ENCODE results near the gene PCDH17. TPM values are rescaled to one million over a fixed set of nuclear protein-coding genes. Genes with fewer than 3 reads are reported as not detected.

PCDH17 gene
- total and polyA plus RNA-seq, 4 experiments from 2014 or later = not detected

DNA sequence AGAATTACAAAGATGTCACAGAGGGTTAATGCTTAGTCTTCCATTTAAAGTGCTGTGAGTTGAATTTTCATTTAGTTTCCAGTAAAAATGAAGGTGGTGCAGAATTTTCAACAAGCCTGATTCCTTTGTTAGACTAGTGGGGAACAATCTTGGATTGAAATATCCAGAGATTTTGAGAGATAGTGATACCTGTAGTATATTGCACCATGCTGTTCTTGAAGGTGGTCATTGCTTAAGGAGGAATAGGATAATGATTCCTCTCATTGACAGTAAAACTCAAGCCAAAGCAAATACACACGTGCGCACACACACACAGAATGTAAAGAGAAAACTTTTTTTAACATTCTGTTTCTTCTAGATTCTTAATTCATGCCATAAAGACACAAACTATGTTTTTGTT lies 5.3 kb downstream of the PCDH17 start:
- no peak overlapping the region for H3K4me3 ChIP-seq (ENCODE audit: low read length in 2 of 2)
- intact Hi-C loops (cut with micrococcal nuclease) = no loop called here
- Mint-ChIP-seq H3K4me1 (peaks cover 3 to 28% (median 12%) of the 10 kb centered on the region in 4 donors), H3K4me3 (no peak overlapping the region), H3K9me3 (peaks cover 0 to 18% (median 2%) of the 10 kb centered on the region in 8 donors), H3K27ac (no peak overlapping the region), H3K36me3 (no peaks in the 10 kb centered on the region), H3K27me3 (peaks cover 4 to 22% of the 10 kb centered on the region in 2 donors)
- POLR2A ChIA-PET (ENCODE audit: partially characterized antibody) = no interaction called here
- DNase-seq = no peak
- H3K27me3 ChIP-seq (ENCODE audit: insufficient read depth, low read length) = no peaks in the 10 kb centered on the region
- H3K27ac ChIP-seq (ENCODE audit: low read depth, low read length) = no peak overlapping the region
- no peaks in the 10 kb centered on the region for H3K36me3 ChIP-seq (ENCODE audit: insufficient read depth, low read length)
- H3K9me3 ChIP-seq (ENCODE audit: control insufficient read depth in 1 of 2, low read length in 2 of 2) = no peaks in the 10 kb centered on the region
- peaks cover 4% of the 10 kb centered on the region for H3K4me1 ChIP-seq (ENCODE audit: insufficient read depth, low read length)
- CTCF ChIA-PET (ENCODE audit: partially characterized antibody) = no interaction called here

DNA sequence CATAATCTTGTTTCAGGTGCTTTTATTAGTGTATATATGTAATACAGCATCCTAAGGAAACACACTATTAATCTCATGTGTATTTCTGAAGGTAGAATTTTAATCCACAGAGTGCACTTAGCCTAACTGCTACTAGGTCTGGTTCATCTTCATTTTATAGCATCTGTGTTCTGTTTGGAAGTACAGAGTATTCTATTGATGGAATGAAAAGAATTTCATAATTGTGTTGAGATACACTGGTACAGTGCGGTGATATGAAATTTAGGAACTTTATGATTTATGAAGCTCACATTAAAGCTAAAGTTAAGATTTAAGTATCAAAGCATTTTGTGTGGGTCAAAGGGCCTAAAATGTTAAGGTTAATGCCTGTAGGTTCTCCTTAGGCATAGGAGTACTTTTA lies 6.0 kb downstream of the PCDH17 start:
- Histone ChIP-seq H3K36me3 (ENCODE audit: insufficient read depth, low read length) (no peaks in the 10 kb centered on the region), H3K27me3 (ENCODE audit: insufficient read depth, low read length) (no peaks in the 10 kb centered on the region), H3K27ac (ENCODE audit: low read depth, low read length) (no peak overlapping the region), H3K4me1 (ENCODE audit: insufficient read depth, low read length) (no peaks in the 10 kb centered on the region), H3K4me3 (ENCODE audit: low read length in 2 of 2) (no peak overlapping the region), H3K9me3 (ENCODE audit: control insufficient read depth in 1 of 2, low read length in 2 of 2) (no peaks in the 10 kb centered on the region)
- no peak for DNase-seq
- peaks cover 1 to 22% (median 6%) of the 10 kb centered on the region in 4 donors for H3K4me1 Mint-ChIP-seq
- H3K27ac Mint-ChIP-seq = no peak overlapping the region
- peaks cover 0 to 18% (median 2%) of the 10 kb centered on the region in 8 donors for H3K9me3 Mint-ChIP-seq
- ChIA-PET CTCF (ENCODE audit: partially characterized antibody) (no interaction called here), POLR2A (ENCODE audit: partially characterized antibody) (no interaction called here)
- peaks cover 0 to 16% of the 10 kb centered on the region in 2 donors for H3K27me3 Mint-ChIP-seq
- H3K36me3 Mint-ChIP-seq = no peaks in the 10 kb centered on the region
- H3K4me3 Mint-ChIP-seq = no peak overlapping the region
- intact Hi-C loops (cut with micrococcal nuclease) = no loop called here

DNA sequence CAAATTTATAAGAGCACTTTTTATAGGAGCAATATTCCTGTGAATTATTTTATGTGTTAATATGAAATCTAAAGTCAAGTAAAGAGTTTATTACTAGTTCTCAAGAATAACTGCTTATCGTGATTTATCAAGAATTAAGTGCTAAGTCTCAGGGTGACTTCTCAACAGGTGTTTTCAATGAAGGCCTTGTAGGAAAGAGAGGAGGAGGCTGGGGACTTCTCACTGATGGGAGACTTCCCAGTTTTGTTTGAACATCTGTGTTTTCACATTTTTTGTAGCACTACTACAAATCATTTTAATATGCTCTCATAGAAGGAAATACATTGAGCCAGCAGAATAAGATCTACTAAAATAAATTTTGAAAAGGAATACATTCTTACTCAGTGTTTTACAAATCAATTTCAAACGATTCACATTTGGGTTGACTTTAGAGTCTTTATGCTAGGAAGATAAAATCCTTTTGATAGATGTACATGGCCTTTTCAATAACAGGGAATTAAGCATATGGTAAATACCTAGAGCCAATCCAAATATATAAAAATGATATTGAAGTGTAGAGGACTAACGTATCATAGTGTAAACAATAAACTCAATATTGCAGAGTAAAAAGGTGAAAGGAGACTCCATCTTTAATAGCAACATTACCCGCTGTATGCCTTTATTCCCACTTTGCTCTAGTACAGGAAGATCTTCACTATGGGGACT lies 6.8 kb downstream of the PCDH17 start:
- H3K36me3 ChIP-seq (ENCODE audit: insufficient read depth, low read length) = no peaks in the 10 kb centered on the region
- H3K4me3 ChIP-seq (ENCODE audit: low read length in 2 of 2) = no peak overlapping the region
- no peak overlapping the region for H3K4me3 Mint-ChIP-seq
- POLR2A ChIA-PET (ENCODE audit: partially characterized antibody) = no interaction called here
- H3K9me3 ChIP-seq (ENCODE audit: control insufficient read depth in 1 of 2, low read length in 2 of 2) = no peaks in the 10 kb centered on the region
- peaks cover 0 to 8% of the 10 kb centered on the region in 2 donors for H3K27me3 Mint-ChIP-seq
- H3K4me1 ChIP-seq (ENCODE audit: insufficient read depth, low read length) = no peaks in the 10 kb centered on the region
- peaks cover 0 to 14% (median under 1%) of the 10 kb centered on the region in 4 donors for H3K4me1 Mint-ChIP-seq
- H3K27me3 ChIP-seq (ENCODE audit: insufficient read depth, low read length) = no peaks in the 10 kb centered on the region
- H3K9me3 Mint-ChIP-seq = peaks cover 0 to 10% (median 2%) of the 10 kb centered on the region in 8 donors
- intact Hi-C loops (cut with micrococcal nuclease) = no loop called here
- H3K27ac Mint-ChIP-seq = no peak overlapping the region
- CTCF ChIA-PET (ENCODE audit: partially characterized antibody) = no interaction called here
- no peak overlapping the region for H3K27ac ChIP-seq (ENCODE audit: low read depth, low read length)
- no peak for DNase-seq
- no peaks in the 10 kb centered on the region for H3K36me3 Mint-ChIP-seq

DNA sequence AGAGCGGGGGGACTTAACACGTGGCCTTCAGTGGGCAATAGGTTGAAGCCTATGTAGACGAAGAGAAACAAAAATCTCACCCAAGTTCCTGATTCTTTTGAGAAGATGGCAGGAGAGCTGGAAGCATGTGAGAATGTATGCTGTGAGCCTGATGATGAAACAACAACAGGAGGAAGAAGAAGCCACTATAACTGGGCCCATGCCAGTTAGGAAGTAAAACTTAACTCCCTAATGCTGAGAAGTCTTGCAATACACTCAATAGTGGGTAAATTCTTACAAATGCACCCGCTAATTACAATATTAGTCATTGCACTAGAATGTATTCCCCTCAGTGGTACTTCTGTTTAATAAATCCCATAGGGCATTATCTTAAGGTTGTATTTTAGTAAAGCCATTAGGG lies 9.1 kb downstream of the PCDH17 start:
- no peaks in the 10 kb centered on the region for H3K27me3 Mint-ChIP-seq

DNA sequence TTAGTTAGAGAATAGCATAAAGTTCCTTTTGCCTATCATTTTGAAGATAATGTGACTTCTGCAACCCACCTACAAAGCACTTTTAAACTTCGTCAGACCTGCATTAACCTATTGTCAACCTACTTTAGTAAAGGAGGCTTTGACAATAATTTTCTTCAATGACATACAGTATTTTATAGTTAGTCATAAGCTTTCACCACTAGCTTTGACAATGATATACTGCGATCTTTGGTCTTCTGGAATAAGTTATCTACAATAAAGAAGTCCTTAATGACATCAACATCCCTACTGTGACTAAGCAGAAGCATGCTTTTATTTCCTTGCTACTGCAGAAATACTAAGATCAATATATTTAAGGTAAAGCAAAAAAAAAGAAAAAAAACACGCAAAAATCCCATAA lies 9.5 kb downstream of the PCDH17 start:
- no peaks in the 10 kb centered on the region for H3K27me3 ChIP-seq (ENCODE audit: insufficient read depth, low read length)
- no peak overlapping the region for H3K4me3 ChIP-seq (ENCODE audit: low read length in 2 of 2)
- Mint-ChIP-seq H3K9me3 (no peaks in the 10 kb centered on the region), H3K27me3 (no peaks in the 10 kb centered on the region), H3K36me3 (no peaks in the 10 kb centered on the region), H3K4me3 (no peak overlapping the region), H3K4me1 (no peaks in the 10 kb centered on the region), H3K27ac (no peak overlapping the region)
- no peaks in the 10 kb centered on the region for H3K9me3 ChIP-seq (ENCODE audit: control insufficient read depth in 1 of 2, low read length in 2 of 2)
- H3K27ac ChIP-seq (ENCODE audit: low read depth, low read length) = no peak overlapping the region
- ChIA-PET POLR2A (ENCODE audit: partially characterized antibody) (no interaction called here), CTCF (ENCODE audit: partially characterized antibody) (no interaction called here)
- DNase-seq = no peak
- H3K36me3 ChIP-seq (ENCODE audit: insufficient read depth, low read length) = no peaks in the 10 kb centered on the region
- no peaks in the 10 kb centered on the region for H3K4me1 ChIP-seq (ENCODE audit: insufficient read depth, low read length)
- intact Hi-C loops (cut with micrococcal nuclease) = no loop called here

More for the DNA sequence above, 9.1 kb downstream of the PCDH17 start:
- Histone ChIP-seq H3K4me1 (ENCODE audit: insufficient read depth, low read length) (no peaks in the 10 kb centered on the region), H3K4me3 (ENCODE audit: low read length in 2 of 2) (no peak overlapping the region), H3K27me3 (ENCODE audit: insufficient read depth, low read length) (no peaks in the 10 kb centered on the region), H3K36me3 (ENCODE audit: insufficient read depth, low read length) (no peaks in the 10 kb centered on the region), H3K27ac (ENCODE audit: low read depth, low read length) (no peak overlapping the region), H3K9me3 (ENCODE audit: control insufficient read depth in 1 of 2, low read length in 2 of 2) (no peaks in the 10 kb centered on the region)
- POLR2A ChIA-PET (ENCODE audit: partially characterized antibody) = no interaction called here
- no peaks in the 10 kb centered on the region for H3K36me3 Mint-ChIP-seq
- H3K9me3 Mint-ChIP-seq = no peaks in the 10 kb centered on the region
- intact Hi-C loops (cut with micrococcal nuclease) = no loop called here
- CTCF ChIA-PET (ENCODE audit: partially characterized antibody) = no interaction called here
- H3K4me1 Mint-ChIP-seq = no peaks in the 10 kb centered on the region
- no peak overlapping the region for H3K27ac Mint-ChIP-seq
- DNase-seq = no peak
- H3K4me3 Mint-ChIP-seq = no peak overlapping the region

DNA sequence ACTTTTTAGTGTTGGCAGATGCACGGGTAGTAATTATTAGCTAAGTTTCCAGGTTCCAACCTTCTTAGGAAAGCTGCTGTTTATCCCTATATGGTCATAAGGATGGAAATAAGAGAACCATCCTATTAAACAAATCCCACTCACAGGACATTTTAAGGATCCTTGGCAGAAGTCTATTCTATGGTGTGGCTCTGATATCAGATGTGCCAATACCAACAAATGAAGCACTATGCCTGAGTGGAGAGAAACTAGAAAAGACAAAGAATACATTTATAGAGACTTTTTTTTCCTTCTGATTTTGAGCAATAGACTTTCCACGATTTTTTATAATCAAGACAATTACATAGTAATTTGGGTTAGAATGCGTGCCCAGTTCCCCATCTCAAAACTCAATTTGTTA lies 12.6 kb downstream of the PCDH17 start:
- Histone ChIP-seq H3K4me1 (ENCODE audit: insufficient read depth, low read length) (no peaks in the 10 kb centered on the region), H3K36me3 (ENCODE audit: insufficient read depth, low read length) (no peaks in the 10 kb centered on the region), H3K27me3 (ENCODE audit: insufficient read depth, low read length) (no peaks in the 10 kb centered on the region), H3K9me3 (ENCODE audit: control insufficient read depth in 1 of 2, low read length in 2 of 2) (no peaks in the 10 kb centered on the region), H3K4me3 (ENCODE audit: low read length in 2 of 2) (no peak overlapping the region), H3K27ac (ENCODE audit: low read depth, low read length) (no peak overlapping the region)
- Mint-ChIP-seq H3K4me1 (no peaks in the 10 kb centered on the region), H3K27ac (no peak overlapping the region), H3K9me3 (no peaks in the 10 kb centered on the region), H3K36me3 (no peaks in the 10 kb centered on the region), H3K27me3 (no peaks in the 10 kb centered on the region), H3K4me3 (no peak overlapping the region)
- ChIA-PET CTCF (ENCODE audit: partially characterized antibody) (no interaction called here), POLR2A (ENCODE audit: partially characterized antibody) (no interaction called here)
- DNase-seq = no peak
- intact Hi-C loops (cut with micrococcal nuclease) = no loop called here

DNA sequence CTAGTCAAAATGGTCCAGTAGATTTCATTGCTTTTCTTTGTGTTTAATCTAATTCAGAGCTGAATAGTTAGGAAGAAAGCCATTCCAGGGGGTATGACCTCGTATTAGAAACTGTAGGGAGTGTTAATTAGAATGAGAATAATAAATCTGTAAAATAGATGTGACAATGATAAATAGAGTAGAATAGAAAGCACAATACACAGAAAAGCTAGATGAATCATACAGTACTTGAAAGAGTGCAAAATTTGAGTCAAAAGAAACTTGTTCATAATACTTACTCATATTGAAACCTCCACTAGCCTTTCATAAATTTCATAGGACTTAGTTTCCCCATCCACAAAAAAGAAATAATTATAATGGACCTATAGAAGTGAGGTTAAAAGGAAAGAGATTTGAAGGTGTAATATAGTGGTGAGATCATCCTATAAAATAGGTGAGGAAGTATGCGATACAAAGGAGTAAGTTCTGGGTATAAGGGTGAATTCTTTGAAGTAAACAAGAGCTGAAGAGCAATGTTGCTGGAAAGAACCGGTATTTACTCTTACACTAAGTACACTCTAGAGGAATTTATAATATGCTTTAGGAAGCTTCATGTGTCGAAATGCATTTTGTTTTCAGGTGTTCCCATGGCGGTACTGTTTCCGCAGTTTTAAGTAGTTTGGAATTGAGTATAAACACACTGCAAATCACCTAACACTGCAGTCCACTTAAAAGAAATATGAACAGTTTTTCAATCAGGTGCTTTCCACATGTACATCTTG lies 21.9 kb downstream of the PCDH17 start:
- intact Hi-C loops (cut with micrococcal nuclease) = no loop called here
- ChIA-PET POLR2A (ENCODE audit: partially characterized antibody) (no interaction called here), CTCF (ENCODE audit: partially characterized antibody) (no interaction called here)
- no peak overlapping the region for H3K27ac Mint-ChIP-seq
- Histone ChIP-seq H3K4me3 (ENCODE audit: low read length in 2 of 2) (no peak overlapping the region), H3K4me1 (ENCODE audit: insufficient read depth, low read length) (no peaks in the 10 kb centered on the region), H3K36me3 (ENCODE audit: insufficient read depth, low read length) (no peaks in the 10 kb centered on the region), H3K27me3 (ENCODE audit: insufficient read depth, low read length) (no peaks in the 10 kb centered on the region), H3K27ac (ENCODE audit: low read depth, low read length) (no peak overlapping the region), H3K9me3 (ENCODE audit: control insufficient read depth in 1 of 2, low read length in 2 of 2) (no peaks in the 10 kb centered on the region)
- H3K4me1 Mint-ChIP-seq = no peaks in the 10 kb centered on the region
- no peaks in the 10 kb centered on the region for H3K27me3 Mint-ChIP-seq
- peaks cover 0 to 2% (median 0%) of the 10 kb centered on the region in 8 donors for H3K9me3 Mint-ChIP-seq
- DNase-seq = no peak
- no peaks in the 10 kb centered on the region for H3K36me3 Mint-ChIP-seq
- no peak overlapping the region for H3K4me3 Mint-ChIP-seq

Data from CD4-positive, alpha-beta memory T cell (primary cell).